Measurements from ENCODE around the gene AP5M1.

DNA sequence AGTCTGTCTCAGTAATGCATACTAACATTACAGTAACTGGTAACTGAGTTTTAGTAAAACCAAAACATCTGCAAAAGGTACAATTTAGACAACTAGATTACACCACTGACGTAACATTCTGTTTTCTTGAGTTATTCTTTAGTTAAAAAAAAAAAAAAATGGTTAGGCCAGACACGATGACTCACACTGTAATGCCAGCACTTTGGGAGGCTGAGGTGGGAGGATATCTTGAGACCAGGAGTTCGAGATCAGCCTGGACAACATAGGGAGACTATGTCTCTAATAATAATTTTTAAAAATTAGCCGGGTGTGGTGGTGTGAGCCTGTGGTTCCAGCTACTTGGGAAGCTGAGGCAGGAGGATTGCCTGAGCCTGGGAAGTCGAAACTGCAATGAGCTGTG lies 34.1 kb downstream of the AP5M1 start:
- TF ChIP-seq POLR2A (IDR thresholded peaks at IDR 0.05; ENCODE audit: low read depth, low read length) (no peak), PAX5 (IDR thresholded peaks at IDR 0.05; ENCODE audit: insufficient read depth, low read length, severe bottlenecking) (no peak), SPI1 (IDR thresholded peaks at IDR 0.05; ENCODE audit: low read depth, low read length) (no peak), TAF1 (IDR thresholded peaks at IDR 0.05; ENCODE audit: low read depth, low read length) (no peak), POLR2AphosphoS5 (IDR thresholded peaks at IDR 0.05; ENCODE audit: low read depth, low read length) (no peak), POU2F2 (IDR thresholded peaks at IDR 0.05; ENCODE audit: low read depth, low read length) (no peak)

Data from GM12891 (cell line).